Testis (tissue), 2 donors: ENCODE measurements around the gene SAPCD2.

Experiments
- CTCF ChIP-seq, 3 experiments: fragments of 450-650 bp in 2 of 3; fragments of 200-600 bp in 1 of 3; sonication (generic) in 1 of 3; IDR thresholded peaks; one replicate each; pipeline ENCODE4 v1.5.1; 2016 to 2019; ENCODE audit warnings: antibody characterized with exemption in 3 of 3, mild to moderate bottlenecking in 2 of 3, moderate library complexity in 1 of 3
- POLR2A ChIP-seq: fragments of 450-650 bp; IDR thresholded peaks from one replicate; pipeline ENCODE4 v1.6.1; 2017; ENCODE audit warnings: antibody characterized with exemption, mild to moderate bottlenecking, moderate library complexity

DNA sequence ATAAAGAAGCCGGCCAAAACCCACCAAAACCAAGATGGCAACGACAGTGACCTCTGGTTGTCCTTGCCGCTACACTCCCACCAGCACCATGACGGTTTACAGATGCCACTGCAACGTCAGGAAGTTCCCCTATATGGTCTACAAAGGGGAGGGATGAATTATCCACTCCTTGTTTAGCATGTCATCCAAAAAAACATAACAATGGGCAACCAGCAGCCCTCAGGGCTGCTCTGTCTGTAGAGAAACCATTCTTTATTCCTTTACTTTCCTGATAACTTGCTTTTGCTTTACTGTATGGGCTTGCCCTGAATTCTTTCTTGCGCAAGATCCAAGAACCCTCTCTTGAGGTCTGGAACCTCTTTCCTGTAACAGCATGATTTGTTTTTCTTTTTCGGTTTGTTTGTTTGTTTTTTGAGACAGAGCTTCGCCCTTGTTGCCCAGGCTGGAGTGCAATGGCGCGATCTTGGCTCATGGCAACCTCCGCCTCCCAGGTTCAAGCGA is 5.0 kb upstream of the SAPCD2 start:
- TF ChIP-seq POLR2A (no peak), CTCF (IDR thresholded peaks at IDR 0.05) (no peak)
